HFFc6 (cell line): ENCODE measurements around the gene NCOA6. TPM values are rescaled to one million over a fixed set of nuclear protein-coding genes. Genes with fewer than 3 reads are reported as not detected.

Experiments
- DNase-seq: peaks from one replicate; pipeline ENCODE4 v3.0.0-alpha.2; 2018
- H3K27ac Mint-ChIP-seq: 2 replicates; pipeline ENCODE4 v1.8.0; 2020; ENCODE audit warnings: mild to moderate bottlenecking, mixed read lengths
- H3K27me3 Mint-ChIP-seq: 2 replicates; pipeline ENCODE4 v1.8.0; 2021; ENCODE audit warnings: mild to moderate bottlenecking, moderate library complexity, mixed read lengths; ENCODE audit not compliant: insufficient read depth
- H3K36me3 Mint-ChIP-seq: 2 replicates; pipeline ENCODE4 v1.8.0; 2021; ENCODE audit warnings: low read depth, mixed read lengths
- H3K4me1 Mint-ChIP-seq: 2 replicates; pipeline ENCODE4 v1.8.0; 2020; ENCODE audit warnings: low read depth, mixed read lengths
- H3K4me3 Mint-ChIP-seq: 2 replicates; pipeline ENCODE4 v1.8.0; 2020; ENCODE audit warnings: mild to moderate bottlenecking, moderate library complexity, mixed read lengths
- H3K9me3 Mint-ChIP-seq: 2 replicates; pipeline ENCODE4 v1.8.0; 2020; ENCODE audit warnings: mild to moderate bottlenecking, mixed read lengths
- total RNA-seq, 6 experiments: library from RNA; stranded (reverse); fragmentation: NEBNext Ultra II Directional; extraction: Animal tissue kit (Norgen Biotek cat#: 25700); gene quantifications; 2 replicates in 1 of 6; 3 replicates in 5 of 6; pipeline ENCODE4 v1.2.3, GENCODE V29; 2021
- TF ChIP-seq, protein P1 (sequence below): fragments of 200-600 bp; sonication (generic); IDR thresholded peaks from 2 replicates; pipeline ENCODE4 v1.5.0; 2021; ENCODE audit warnings: antibody characterized with exemption, mild to moderate bottlenecking

The NCOA6 gene
- total RNA-seq, 6 experiments from 2014 or later, result 17.6 to 21.0 (median 18.4) TPM

DNA sequence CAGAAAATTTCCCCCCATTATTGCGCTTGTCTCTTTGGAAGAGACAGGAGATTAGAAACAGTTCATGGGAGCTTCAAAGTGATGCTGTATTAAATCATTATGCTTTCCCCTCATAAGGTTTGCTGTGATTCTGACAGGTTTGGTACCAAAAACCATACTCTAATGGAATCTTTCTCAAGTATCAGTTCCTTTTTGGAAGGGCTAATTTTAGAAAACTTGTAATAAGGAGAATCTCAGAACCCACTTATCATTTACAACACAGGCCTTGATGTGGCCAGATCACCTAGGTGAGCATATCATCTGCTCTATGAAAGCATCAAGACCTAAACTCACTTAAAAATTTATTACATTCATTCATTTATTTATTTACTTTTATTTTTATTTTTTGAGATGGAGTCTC, 70.1 kb downstream of the NCOA6 start:
- Mint-ChIP-seq H3K9me3 (no peaks in the 10 kb centered on the region), H3K4me3 (no peak overlapping the region), H3K4me1 (peaks cover 15% of the 10 kb centered on the region), H3K27ac (no peak overlapping the region), H3K27me3 (no peaks in the 10 kb centered on the region), H3K36me3 (peaks cover 27% of the 10 kb centered on the region)
- DNase-seq, result no peak
- TF ChIP-seq, protein P1, sequence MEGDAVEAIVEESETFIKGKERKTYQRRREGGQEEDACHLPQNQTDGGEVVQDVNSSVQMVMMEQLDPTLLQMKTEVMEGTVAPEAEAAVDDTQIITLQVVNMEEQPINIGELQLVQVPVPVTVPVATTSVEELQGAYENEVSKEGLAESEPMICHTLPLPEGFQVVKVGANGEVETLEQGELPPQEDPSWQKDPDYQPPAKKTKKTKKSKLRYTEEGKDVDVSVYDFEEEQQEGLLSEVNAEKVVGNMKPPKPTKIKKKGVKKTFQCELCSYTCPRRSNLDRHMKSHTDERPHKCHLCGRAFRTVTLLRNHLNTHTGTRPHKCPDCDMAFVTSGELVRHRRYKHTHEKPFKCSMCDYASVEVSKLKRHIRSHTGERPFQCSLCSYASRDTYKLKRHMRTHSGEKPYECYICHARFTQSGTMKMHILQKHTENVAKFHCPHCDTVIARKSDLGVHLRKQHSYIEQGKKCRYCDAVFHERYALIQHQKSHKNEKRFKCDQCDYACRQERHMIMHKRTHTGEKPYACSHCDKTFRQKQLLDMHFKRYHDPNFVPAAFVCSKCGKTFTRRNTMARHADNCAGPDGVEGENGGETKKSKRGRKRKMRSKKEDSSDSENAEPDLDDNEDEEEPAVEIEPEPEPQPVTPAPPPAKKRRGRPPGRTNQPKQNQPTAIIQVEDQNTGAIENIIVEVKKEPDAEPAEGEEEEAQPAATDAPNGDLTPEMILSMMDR, result no peak

DNA sequence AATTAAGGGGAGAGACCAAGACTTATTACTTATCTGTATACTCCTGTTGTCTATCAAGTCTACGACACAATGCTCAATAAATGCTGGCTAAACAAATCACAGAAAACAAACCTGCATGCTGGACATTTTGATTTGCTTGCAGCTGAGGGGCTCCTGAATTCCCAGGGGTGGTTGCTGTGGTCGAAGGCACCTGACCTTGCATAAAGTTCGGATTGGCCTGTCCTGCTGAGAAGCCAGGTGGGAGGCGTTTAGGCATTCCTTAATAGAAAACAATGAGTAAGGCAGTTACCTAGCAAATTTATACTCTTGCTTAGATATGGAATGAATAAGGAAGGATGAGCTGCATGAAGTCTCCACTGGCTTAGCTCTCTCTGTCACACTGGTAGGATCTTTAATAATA, 70.8 kb downstream of the NCOA6 start:
- H3K27me3 Mint-ChIP-seq, result no peaks in the 10 kb centered on the region
- DNase-seq, result no peak
- TF ChIP-seq, protein P1, result no peak

DNA sequence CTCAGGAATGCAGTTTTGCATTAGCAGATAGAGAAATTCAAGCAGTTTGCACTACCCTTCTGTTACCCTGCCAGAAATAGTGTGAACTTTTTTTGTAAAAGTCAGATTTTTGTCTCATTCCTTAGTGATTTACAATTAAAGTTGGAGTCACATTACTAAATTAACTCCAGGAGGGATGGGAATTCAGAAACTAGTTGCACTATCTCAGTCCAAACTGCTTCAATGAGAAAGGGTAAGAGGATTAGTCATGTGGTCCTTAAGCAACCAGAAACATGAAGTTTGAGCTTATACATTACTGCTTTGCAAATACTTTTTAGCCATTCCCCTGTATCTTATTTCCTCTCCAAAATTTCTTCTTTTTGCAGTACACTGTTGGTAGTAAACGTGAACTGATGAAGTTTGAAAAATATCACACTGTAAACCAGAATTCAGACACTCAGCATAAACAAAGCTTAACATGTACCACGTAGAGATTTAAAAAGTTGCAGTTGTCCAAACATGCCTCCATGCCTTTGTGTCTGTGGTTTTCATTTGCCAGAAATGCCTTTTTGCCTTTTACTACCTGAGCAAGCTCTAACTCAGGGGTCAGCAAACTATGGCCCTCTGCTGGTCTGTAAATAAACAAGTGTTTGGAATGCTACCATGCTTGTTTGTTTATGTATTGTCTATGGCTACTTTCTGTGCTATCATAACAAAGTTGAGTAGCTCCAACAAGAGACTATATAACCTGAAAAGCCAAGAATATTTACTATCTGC, 71.6 kb downstream of the NCOA6 start:
- Mint-ChIP-seq H3K27ac (0 out of 2 replicates have a peak overlapping the region, but pooled peaks have one; percentile 10), H3K4me1 (peaks cover 15% of the 10 kb centered on the region), H3K27me3 (no peaks in the 10 kb centered on the region), H3K9me3 (no peaks in the 10 kb centered on the region), H3K4me3 (no peak overlapping the region), H3K36me3 (peaks cover 37% of the 10 kb centered on the region)
- no peak for DNase-seq
- TF ChIP-seq, protein P1, result peak; percentile 33; the same call in 1 of the 2 replicates

More for the DNA sequence above, 70.8 kb downstream of the NCOA6 start:
- Mint-ChIP-seq H3K4me3 (no peak overlapping the region), H3K4me1 (peaks cover 15% of the 10 kb centered on the region), H3K27ac (0 out of 2 replicates have a peak overlapping the region, but pooled peaks have one; percentile 10), H3K9me3 (no peaks in the 10 kb centered on the region), H3K36me3 (peaks cover 31% of the 10 kb centered on the region)

DNA sequence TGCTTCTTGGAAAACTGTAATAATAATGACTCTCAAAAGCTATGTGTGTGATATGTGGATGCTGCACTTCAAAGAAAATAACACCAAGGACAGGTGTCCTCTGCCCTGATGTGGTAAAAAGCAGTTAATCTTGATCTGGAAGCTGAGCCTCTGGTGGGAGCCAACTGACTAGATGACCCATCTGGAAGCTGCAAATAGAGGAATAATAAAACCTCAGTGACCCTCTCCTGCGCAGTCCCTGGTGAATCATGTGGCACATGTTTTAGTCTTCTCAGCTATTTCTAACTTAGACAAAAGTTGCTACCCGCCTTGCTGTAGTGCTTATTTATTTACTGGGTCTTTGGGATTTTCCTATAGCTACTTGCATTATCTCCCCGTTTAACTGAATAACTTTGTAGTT, 74.0 kb downstream of the NCOA6 start:
- Mint-ChIP-seq H3K27me3 (no peaks in the 10 kb centered on the region), H3K4me3 (no peak overlapping the region), H3K27ac (no peak overlapping the region), H3K4me1 (peaks cover 30% of the 10 kb centered on the region), H3K9me3 (no peaks in the 10 kb centered on the region), H3K36me3 (peaks cover 23% of the 10 kb centered on the region)
- TF ChIP-seq, protein P1, result no peak
- DNase-seq, result no peak

DNA sequence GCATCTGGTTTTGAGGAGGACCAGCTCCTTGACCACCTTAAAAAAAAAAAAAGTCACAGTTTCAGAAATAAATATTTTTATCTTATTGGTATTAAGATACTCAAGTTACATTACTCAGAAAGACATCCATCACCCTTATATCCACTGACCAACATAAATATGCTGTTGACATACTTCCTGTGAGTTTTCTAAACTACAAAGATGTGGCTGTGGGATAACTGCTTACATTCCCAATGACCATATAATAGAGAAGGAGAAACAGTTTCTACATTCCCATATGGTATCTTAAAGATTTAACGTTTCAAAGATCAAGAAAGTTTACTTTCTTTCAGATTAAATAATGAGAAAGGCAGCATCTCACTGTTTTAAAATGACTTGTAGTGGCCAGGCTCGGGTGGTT, 75.0 kb downstream of the NCOA6 start:
- Mint-ChIP-seq H3K36me3 (peaks cover 27% of the 10 kb centered on the region), H3K4me1 (peaks cover 34% of the 10 kb centered on the region), H3K9me3 (no peaks in the 10 kb centered on the region), H3K4me3 (no peak overlapping the region), H3K27ac (no peak overlapping the region), H3K27me3 (no peaks in the 10 kb centered on the region)
- TF ChIP-seq, protein P1, result no peak
- no peak for DNase-seq
